Neural progenitor cell (in vitro differentiated cells): ENCODE measurements around the gene SON.

Experiments
- EZH2 ChIP-seq: fragments of 200-600 bp; sonication (generic); IDR thresholded peaks from 2 replicates; pipeline ENCODE4 v1.6.1; 2017; ENCODE audit warnings: antibody characterized with exemption, mild to moderate bottlenecking, moderate library complexity
- TF ChIP-seq, protein P1 (sequence below): fragments of 200-600 bp; sonication (generic); IDR thresholded peaks from 2 replicates; pipeline ENCODE4 v1.5.1; 2017; ENCODE audit warnings: antibody characterized with exemption, mild to moderate bottlenecking

DNA sequence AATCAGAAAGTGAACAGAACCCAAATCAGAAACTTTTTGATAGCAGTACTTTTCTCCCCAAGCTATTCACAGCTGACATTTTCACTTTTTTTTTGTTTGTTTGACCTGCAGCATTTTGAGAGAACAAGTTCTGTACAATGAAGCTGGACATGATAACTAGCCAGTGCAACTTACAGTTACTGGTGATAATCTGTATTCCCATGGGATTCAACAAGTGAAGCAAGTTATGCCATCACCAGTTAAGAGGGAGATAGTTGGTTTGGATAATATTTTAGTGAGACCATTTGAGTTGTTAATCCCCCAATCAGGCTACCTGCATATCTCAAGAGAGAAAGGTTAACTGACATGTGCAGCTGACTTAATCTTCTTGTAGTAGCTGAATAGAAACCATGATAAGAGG, 18.1 kb downstream of the SON start:
- no peak for TF ChIP-seq EZH2
- TF ChIP-seq, protein P1, sequence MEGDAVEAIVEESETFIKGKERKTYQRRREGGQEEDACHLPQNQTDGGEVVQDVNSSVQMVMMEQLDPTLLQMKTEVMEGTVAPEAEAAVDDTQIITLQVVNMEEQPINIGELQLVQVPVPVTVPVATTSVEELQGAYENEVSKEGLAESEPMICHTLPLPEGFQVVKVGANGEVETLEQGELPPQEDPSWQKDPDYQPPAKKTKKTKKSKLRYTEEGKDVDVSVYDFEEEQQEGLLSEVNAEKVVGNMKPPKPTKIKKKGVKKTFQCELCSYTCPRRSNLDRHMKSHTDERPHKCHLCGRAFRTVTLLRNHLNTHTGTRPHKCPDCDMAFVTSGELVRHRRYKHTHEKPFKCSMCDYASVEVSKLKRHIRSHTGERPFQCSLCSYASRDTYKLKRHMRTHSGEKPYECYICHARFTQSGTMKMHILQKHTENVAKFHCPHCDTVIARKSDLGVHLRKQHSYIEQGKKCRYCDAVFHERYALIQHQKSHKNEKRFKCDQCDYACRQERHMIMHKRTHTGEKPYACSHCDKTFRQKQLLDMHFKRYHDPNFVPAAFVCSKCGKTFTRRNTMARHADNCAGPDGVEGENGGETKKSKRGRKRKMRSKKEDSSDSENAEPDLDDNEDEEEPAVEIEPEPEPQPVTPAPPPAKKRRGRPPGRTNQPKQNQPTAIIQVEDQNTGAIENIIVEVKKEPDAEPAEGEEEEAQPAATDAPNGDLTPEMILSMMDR, result no peak
